ENCODE data around the gene ZNF584. TPM values are rescaled to one million over a fixed set of nuclear protein-coding genes. Genes with fewer than 3 reads are reported as not detected.
A peak's percentile ranks its signal among the peaks of the same experiment; 100 is the strongest.

The ZNF584 gene
- total and polyA plus RNA-seq, 10 of the 15 experiments (the other 5 are each of a cell fraction or from before 2014, with no cell fraction given): 2.0 to 10.7 (median 6.3) TPM

GRCh38 chr19:58362272-58362994 lies 46.0 kb upstream of the ZNF584 start, which contains the start of gene ZNF497 (continued):
- TF ChIP-seq ZBTB11 (CRISPR knock-in tag; IDR thresholded peaks at IDR 0.05): peak; percentile 59
- peak; percentile 89 for TF ChIP-seq MEF2B (IDR thresholded peaks at IDR 0.05; ENCODE audit: partially characterized antibody, poor library complexity, severe bottlenecking)
- TF ChIP-seq WRNIP1 (IDR thresholded peaks at IDR 0.05; ENCODE audit: borderline replicate concordance, low read depth, low read length): no peak
- peak; percentile 82 for TF ChIP-seq RB1 (IDR thresholded peaks at IDR 0.05; ENCODE audit: borderline replicate concordance)
- TF ChIP-seq TCF7 (IDR thresholded peaks at IDR 0.05; ENCODE audit: borderline replicate concordance): no peak
- no peak for TF ChIP-seq NFXL1 (IDR thresholded peaks at IDR 0.05; ENCODE audit: borderline replicate concordance)
- peak; percentile 91 for TF ChIP-seq ZNF24 (IDR thresholded peaks at IDR 0.05)
- TF ChIP-seq ESRRA (IDR thresholded peaks at IDR 0.05; ENCODE audit: low read length): no peak
- TF ChIP-seq HDAC6 (IDR thresholded peaks at IDR 0.05; ENCODE audit: unreplicated experiment): no peak
- peak; percentile 70 for TF ChIP-seq NR2C1 (IDR thresholded peaks at IDR 0.05)
- TF ChIP-seq MYB (IDR thresholded peaks at IDR 0.05; ENCODE audit: borderline replicate concordance, low read depth, low read length): 0 out of 2 replicates have a peak, but pooled peaks have one; percentile 9
- peak; percentile 82 for TF ChIP-seq POLR2AphosphoS5 (IDR thresholded peaks at IDR 0.05; ENCODE audit: low read length)
- TF ChIP-seq MTA2 (IDR thresholded peaks at IDR 0.05; ENCODE audit: low read depth): no peak
- TF ChIP-seq, protein P1, sequence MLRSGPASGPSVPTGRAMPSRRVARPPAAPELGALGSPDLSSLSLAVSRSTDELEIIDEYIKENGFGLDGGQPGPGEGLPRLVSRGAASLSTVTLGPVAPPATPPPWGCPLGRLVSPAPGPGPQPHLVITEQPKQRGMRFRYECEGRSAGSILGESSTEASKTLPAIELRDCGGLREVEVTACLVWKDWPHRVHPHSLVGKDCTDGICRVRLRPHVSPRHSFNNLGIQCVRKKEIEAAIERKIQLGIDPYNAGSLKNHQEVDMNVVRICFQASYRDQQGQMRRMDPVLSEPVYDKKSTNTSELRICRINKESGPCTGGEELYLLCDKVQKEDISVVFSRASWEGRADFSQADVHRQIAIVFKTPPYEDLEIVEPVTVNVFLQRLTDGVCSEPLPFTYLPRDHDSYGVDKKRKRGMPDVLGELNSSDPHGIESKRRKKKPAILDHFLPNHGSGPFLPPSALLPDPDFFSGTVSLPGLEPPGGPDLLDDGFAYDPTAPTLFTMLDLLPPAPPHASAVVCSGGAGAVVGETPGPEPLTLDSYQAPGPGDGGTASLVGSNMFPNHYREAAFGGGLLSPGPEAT (IDR thresholded peaks at IDR 0.05; ENCODE audit: low read depth): peak; percentile 85
- no peak for TF ChIP-seq ASH2L (IDR thresholded peaks at IDR 0.05; ENCODE audit: borderline replicate concordance, low read depth)
- TF ChIP-seq BCL11A (IDR thresholded peaks at IDR 0.05; ENCODE audit: low read depth, low read length): no peak
- TF ChIP-seq TBL1XR1 (IDR thresholded peaks at IDR 0.05; ENCODE audit: low read depth, low read length): peak; percentile 46
- TF ChIP-seq CHD1 (IDR thresholded peaks at IDR 0.05; ENCODE audit: low read depth, low read length): no peak
- TF ChIP-seq SRF (IDR thresholded peaks at IDR 0.05; ENCODE audit: low read depth in 2 of 2, low read length in 2 of 2): no peak
- TF ChIP-seq IRF4 (IDR thresholded peaks at IDR 0.05; ENCODE audit: low read depth, low read length): no peak
- TF ChIP-seq NFYB (IDR thresholded peaks at IDR 0.05; ENCODE audit: insufficient read depth, low read depth, low read length): no peak
- TF ChIP-seq CHD4 (IDR thresholded peaks at IDR 0.05): no peak
- peak; percentile 60; the same call in 1 of the 2 replicates for TF ChIP-seq NR2F1 (conservative IDR thresholded peaks at IDR 0.05)
- no peak for TF ChIP-seq MTA3 (IDR thresholded peaks at IDR 0.05; ENCODE audit: borderline replicate concordance, low read length)
- TF ChIP-seq USF2 (IDR thresholded peaks at IDR 0.05; ENCODE audit: borderline replicate concordance, low read depth, low read length): no peak
- TF ChIP-seq IKZF1 (conservative IDR thresholded peaks at IDR 0.05): peak; percentile 91
- peak; percentile 78 to 95; a peak in 3 of 4 replicates for TF ChIP-seq BHLHE40 (IDR thresholded peaks at IDR 0.05; ENCODE audit: borderline replicate concordance in 1 of 2, low read depth in 2 of 2, low read length in 1 of 2)
